GM11168 (cell line): ENCODE data around the gene CACHD1.
"Not testable (repeated sequence)": the region's sequence is repeated elsewhere in the genome, so short reads cannot be mapped to it uniquely, and the experiment has no call there.

Experiments
- in situ Hi-C: fragments of 300-500 bp; cut with MboI; formaldehyde crosslinking; loops from one replicate; pipeline ENCODE4 v1.12.0; 2022; ENCODE audit warnings: low sequenced_read_pairs; ENCODE audit not compliant: unreplicated experiment

The CACHD1 gene

GRCh38 chr1:64493831-64494230, 23.9 kb downstream of the CACHD1 start:
- in situ Hi-C loops: no loop called here

GRCh38 chr1:64494659-64495058, 24.7 kb downstream of the CACHD1 start:
- in situ Hi-C loops: no loop called here

- in situ Hi-C loops: no loop called here
Observed at GRCh38 chr1:64495878-64496277, 25.9 kb downstream of the CACHD1 start.

- in situ Hi-C loops: no loop called here
Observed at GRCh38 chr1:64496606-64497005, 26.7 kb downstream of the CACHD1 start.

- in situ Hi-C loops: no loop called here
Observed at GRCh38 chr1:64497088-64497883, 27.4 kb downstream of the CACHD1 start.

- in situ Hi-C loops: no loop called here
Observed at GRCh38 chr1:64498325-64498724, 28.4 kb downstream of the CACHD1 start.

GRCh38 chr1:64499011-64499410, 29.1 kb downstream of the CACHD1 start:
- in situ Hi-C loops: no loop called here

- in situ Hi-C loops: no loop called here
Observed at GRCh38 chr1:64499966-64500365, 30.0 kb downstream of the CACHD1 start.

GRCh38 chr1:64502083-64502482, 32.2 kb downstream of the CACHD1 start:
- in situ Hi-C loops: no loop called here

- in situ Hi-C loops: no loop called here
Observed at GRCh38 chr1:64502931-64503330, 33.0 kb downstream of the CACHD1 start.

GRCh38 chr1:64505232-64505943, 35.5 kb downstream of the CACHD1 start:
- in situ Hi-C loops: no loop called here

- in situ Hi-C loops: no loop called here
Observed at GRCh38 chr1:64505944-64506655, 36.2 kb downstream of the CACHD1 start.

GRCh38 chr1:64508629-64509028, 38.7 kb downstream of the CACHD1 start:
- in situ Hi-C loops: no loop called here

- in situ Hi-C loops: no loop called here
Observed at GRCh38 chr1:64511044-64511443, 41.1 kb downstream of the CACHD1 start.

- in situ Hi-C loops: not testable (repeated sequence)
Observed at GRCh38 chr1:64512206-64512605, 42.3 kb downstream of the CACHD1 start.

- in situ Hi-C loops: no loop called here
Observed at GRCh38 chr1:64513545-64513944, 43.6 kb downstream of the CACHD1 start.

- in situ Hi-C loops: no loop called here
Observed at GRCh38 chr1:64514197-64514765, 44.4 kb downstream of the CACHD1 start.

- in situ Hi-C loops: no loop called here
Observed at GRCh38 chr1:64515427-64515826, 45.5 kb downstream of the CACHD1 start.

- in situ Hi-C loops: no loop called here
Observed at GRCh38 chr1:64516301-64516700, 46.4 kb downstream of the CACHD1 start.

GRCh38 chr1:64516803-64517568, 47.1 kb downstream of the CACHD1 start:
- in situ Hi-C loops: no loop called here
